GM18526 (cell line): Measurements from ENCODE around the gene SHLD1.

ENCODE experiments used
- POLR2A ChIP-seq: IDR thresholded peaks from 3 replicates; pipeline ENCODE4 v1.6.1; 2011; ENCODE audit not compliant: insufficient read length; ENCODE audit errors: extremely low read depth

SHLD1 gene

GRCh38 chr20:5772704-5773103 is 22.5 kb downstream of the SHLD1 start:
- TF ChIP-seq POLR2A, result no peak

GRCh38 chr20:5773589-5773988 is 23.4 kb downstream of the SHLD1 start:
- TF ChIP-seq POLR2A, result no peak

GRCh38 chr20:5776077-5776476 is 25.9 kb downstream of the SHLD1 start:
- TF ChIP-seq POLR2A, result no peak

DNA sequence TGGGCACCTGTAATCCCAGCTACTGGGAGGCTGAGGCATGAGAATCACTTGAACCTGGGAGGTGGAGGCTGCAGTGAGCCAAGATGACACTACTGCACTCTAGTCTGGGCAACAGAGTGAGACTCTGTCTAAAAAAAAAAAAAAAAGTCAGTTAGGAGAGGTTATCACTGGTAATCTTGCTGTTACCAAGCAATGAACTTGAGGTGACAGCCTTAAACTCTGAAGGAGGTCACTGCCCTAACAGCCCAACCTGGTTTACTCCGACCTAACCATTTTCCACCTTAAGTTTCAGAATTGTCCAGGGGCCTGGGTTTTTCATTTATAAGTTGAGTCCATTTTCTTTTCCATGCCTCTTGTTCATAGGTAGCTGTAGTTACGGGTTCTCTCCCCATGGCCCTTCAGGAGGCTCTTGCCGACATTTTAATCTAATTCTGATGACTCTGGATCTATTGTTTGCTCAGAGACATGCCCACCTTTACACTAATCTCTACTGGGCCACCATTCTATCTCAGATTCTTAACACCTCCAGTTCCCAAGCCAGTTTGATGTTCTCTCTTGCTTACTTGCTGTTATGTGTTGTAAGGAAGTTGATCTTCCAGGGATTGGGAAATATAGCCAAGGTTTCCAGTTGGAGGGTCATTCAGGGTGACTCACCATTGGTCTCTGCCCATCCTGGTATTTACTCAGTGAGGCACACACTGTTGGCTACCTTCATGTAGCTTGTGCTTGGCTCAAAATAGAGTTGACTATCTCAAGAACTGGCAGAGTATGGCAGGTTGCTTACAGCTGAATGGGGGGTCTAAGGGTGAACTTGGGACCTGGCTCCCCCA is 29.1 kb downstream of the SHLD1 start:
- TF ChIP-seq POLR2A, result no peak

- TF ChIP-seq POLR2A, result no peak
Measured at GRCh38 chr20:5780846-5781217, 30.6 kb downstream of the SHLD1 start.

DNA sequence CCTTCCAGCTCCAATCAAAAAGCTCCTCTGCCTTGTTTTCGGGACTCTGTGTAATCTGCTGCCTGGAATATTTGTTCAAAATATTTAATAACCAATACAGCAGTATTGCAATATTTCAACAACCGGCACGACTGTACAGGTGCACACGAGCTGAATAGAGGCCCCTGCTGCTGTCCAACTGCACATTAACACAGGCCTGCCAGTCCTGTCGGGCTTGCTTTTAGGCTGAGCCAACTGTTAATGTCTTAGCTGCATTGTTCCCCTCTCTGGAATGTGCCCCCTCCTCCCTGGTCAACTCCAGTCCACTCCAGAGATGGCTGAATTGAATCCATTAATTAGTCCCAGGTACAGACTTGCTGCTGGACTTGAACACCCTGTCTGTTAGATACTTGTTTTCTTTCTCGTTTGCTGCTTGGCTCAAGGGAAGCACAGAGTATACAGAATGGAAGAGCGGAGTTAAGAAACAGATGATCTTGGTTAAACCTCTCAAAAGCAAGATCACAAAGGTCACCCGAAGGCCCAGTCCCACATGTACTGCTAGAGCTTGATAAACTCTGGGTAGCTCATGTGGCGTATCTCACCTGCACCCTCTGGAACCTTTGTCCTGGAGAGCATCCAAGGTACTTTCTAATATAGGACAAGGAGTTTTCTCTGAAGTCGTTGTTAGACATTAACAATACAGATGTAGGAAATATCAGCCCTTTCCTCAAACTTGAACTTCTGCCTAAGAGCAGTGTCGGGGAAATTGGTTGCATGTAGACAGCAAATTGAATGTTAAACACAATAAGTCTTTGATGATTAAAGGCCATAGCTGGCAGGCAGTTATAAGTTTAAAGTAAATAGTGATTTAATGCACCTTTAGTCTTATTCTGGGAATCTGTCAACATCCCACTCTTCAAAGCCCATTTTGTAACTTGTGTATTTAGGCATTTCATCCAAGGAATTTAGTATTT is 31.9 kb downstream of the SHLD1 start:
- TF ChIP-seq POLR2A, result no peak

DNA sequence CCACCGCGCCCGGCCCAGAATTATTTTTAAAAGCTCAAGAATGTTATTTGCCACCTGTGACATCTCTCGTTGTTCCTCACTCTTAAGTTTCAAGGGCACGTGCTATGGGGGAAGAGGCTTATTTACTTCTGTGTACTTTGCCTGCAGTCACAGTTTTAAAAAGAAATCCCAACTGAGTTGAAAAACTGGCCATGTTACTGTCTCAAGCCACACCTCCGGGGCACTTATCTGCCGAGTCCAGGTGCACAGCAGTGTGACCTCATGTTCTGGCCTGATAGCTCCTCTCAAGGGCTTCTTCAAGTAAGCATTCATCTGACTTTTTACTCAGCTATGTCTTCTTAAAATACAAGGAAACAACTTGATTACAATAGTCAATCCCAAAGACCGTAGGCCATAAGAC is 34.5 kb downstream of the SHLD1 start:
- no peak for TF ChIP-seq POLR2A

- no peak for TF ChIP-seq POLR2A
Measured at GRCh38 chr20:5785146-5785545, 34.9 kb downstream of the SHLD1 start.

DNA sequence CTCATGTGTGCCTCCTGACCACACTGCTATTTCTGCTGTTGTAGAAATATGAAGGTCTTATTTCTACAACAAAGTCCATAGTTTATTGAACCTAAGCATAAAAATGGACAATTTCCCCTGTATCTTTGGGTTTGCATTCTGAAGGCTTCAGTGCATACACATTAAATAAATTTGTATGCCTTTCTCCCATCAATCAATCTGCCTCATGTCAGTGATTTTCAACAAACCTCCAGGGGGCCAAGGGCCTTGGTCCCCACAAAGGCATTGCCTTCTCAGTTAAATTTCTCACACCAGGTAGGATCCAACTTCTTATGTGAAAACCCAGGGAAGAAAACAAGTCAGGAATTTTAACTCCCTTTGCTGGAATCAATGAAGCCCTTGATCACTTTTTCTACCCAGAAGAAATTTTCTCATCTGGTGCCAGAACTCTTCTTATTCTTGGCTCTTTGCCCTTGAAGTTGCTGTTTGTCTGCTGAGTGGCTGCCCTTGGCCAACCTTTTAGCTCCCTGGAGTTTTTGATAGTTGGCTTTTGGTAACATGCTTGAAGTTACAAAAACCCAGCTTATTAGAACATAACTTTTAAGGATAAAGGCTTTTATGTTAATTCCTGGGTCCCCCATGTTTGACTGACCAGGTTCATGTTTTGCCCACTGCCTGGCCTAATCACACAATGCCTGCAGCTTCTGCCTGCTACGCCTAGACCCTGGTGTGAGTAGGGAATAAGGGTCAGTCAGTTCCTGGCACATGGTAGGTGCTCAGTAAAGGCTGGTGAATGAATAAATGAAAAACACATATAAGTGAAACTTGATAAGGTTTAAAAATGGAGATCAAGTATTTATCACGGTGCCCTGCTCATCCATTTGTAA is 37.0 kb downstream of the SHLD1 start:
- no peak for TF ChIP-seq POLR2A

GRCh38 chr20:5787796-5788165 is 37.6 kb downstream of the SHLD1 start:
- no peak for TF ChIP-seq POLR2A

- no peak for TF ChIP-seq POLR2A
Measured at GRCh38 chr20:5788385-5788895, 38.2 kb downstream of the SHLD1 start.

- TF ChIP-seq POLR2A, result no peak
Measured at GRCh38 chr20:5789827-5790226, 39.6 kb downstream of the SHLD1 start.

DNA sequence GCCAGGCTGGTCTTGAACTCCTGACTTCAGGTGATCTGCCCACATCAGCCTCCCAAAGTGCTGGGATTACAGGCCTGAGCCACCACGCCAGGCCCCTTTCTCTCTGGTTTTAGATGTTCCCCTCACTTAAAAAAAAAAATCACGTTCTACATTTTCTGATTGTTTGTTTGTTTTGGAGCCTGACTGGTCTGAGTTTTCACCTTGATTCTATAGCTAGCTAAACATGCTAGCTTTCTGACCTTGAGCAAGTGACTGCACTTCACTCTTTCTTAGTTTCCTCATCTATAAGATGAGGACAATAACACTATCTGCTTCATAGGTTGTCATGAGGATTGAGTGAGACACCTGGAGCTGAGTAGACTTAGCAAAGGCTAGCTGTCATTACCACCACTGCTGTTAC is 43.7 kb downstream of the SHLD1 start:
- no peak for TF ChIP-seq POLR2A

GRCh38 chr20:5796331-5797040 is 46.3 kb downstream of the SHLD1 start:
- TF ChIP-seq POLR2A, result no peak

- TF ChIP-seq POLR2A, result no peak
Measured at GRCh38 chr20:5797165-5797564, 47.0 kb downstream of the SHLD1 start.
